GM12878 (cell line): ENCODE measurements around the gene CHD9. TPM values are rescaled to one million over a fixed set of nuclear protein-coding genes. Genes with fewer than 3 reads are reported as not detected.
A peak's percentile ranks its signal among the peaks of the same experiment; 100 is the strongest.

Experiments
- BCL11A ChIP-seq: IDR thresholded peaks from 2 replicates; pipeline ENCODE4 v1.6.1; 2011; ENCODE audit warnings: low read depth, low read length
- CBFB ChIP-seq: IDR thresholded peaks from 2 replicates; pipeline ENCODE4 v1.6.1; 2016; ENCODE audit warnings: antibody characterized with exemption, low read depth
- CUX1 ChIP-seq: IDR thresholded peaks from 2 replicates; pipeline ENCODE4 v1.6.1; 2012; ENCODE audit warnings: improper control_type of control experiment, low read depth, low read length; ENCODE audit not compliant: insufficient replicate concordance
- E2F4 ChIP-seq: IDR thresholded peaks from 2 replicates; pipeline ENCODE4 v1.6.1; 2012; ENCODE audit warnings: low read depth, low read length, improper control_type of control experiment
- EP300 ChIP-seq, 2 experiments: fragments of 150-350 bp in 1 of 2; IDR thresholded peaks; 2 replicates each; pipeline ENCODE4 v1.6.1; 2011 to 2012; ENCODE audit warnings: low read depth in 2 of 2, low read length in 2 of 2, borderline replicate concordance in 1 of 2, improper control_type of control experiment in 1 of 2, inconsistent platforms in 1 of 2; ENCODE audit not compliant: control insufficient read depth in 1 of 2
- HDAC6 ChIP-seq: fragments of 200-600 bp; sonication (generic); IDR thresholded peaks from one replicate; pipeline ENCODE4 v1.8.0; 2017; ENCODE audit warnings: antibody characterized with exemption; ENCODE audit not compliant: unreplicated experiment
- HDGF ChIP-seq: fragments of 450-650 bp; IDR thresholded peaks from 2 replicates; pipeline ENCODE4 v1.6.1; 2016; ENCODE audit warnings: antibody characterized with exemption
- JUNB ChIP-seq: IDR thresholded peaks from 2 replicates; pipeline ENCODE4 v1.6.1; 2016; ENCODE audit warnings: antibody characterized with exemption, mild to moderate bottlenecking
- LARP7 ChIP-seq: fragments of 450-650 bp; IDR thresholded peaks from 2 replicates; pipeline ENCODE4 v1.6.1; 2017; ENCODE audit warnings: mild to moderate bottlenecking
- MTA2 ChIP-seq: fragments of 450-650 bp; IDR thresholded peaks from 2 replicates; pipeline ENCODE4 v1.6.1; 2016; ENCODE audit warnings: low read depth, mild to moderate bottlenecking, moderate library complexity
- MYB ChIP-seq: fragments of 150-350 bp; IDR thresholded peaks from 2 replicates; pipeline ENCODE4 v1.6.1; 2014; ENCODE audit warnings: mild to moderate bottlenecking, low read depth, low read length, borderline replicate concordance
- NFIC ChIP-seq: IDR thresholded peaks from 2 replicates; pipeline ENCODE4 v1.6.1; 2012; ENCODE audit warnings: low read depth, mild to moderate bottlenecking, inconsistent platforms, low read length, moderate library complexity
- NFXL1 ChIP-seq: fragments of 450-650 bp; IDR thresholded peaks from 2 replicates; pipeline ENCODE4 v1.6.1; 2017; ENCODE audit warnings: antibody characterized with exemption, mild to moderate bottlenecking, borderline replicate concordance
- NFYB ChIP-seq: IDR thresholded peaks from 2 replicates; pipeline ENCODE4 v1.6.1; 2011; ENCODE audit warnings: low read depth, mild to moderate bottlenecking, low read length, improper control_type of control experiment, moderate library complexity; ENCODE audit not compliant: insufficient read depth
- NR2C1 ChIP-seq: fragments of 450-650 bp; IDR thresholded peaks from 2 replicates; pipeline ENCODE4 v1.6.1; 2017; ENCODE audit warnings: antibody characterized with exemption, mild to moderate bottlenecking, moderate library complexity
- PKNOX1 ChIP-seq: fragments of 450-650 bp; IDR thresholded peaks from 2 replicates; pipeline ENCODE4 v1.6.1; 2016; ENCODE audit warnings: mild to moderate bottlenecking
- RAD51 ChIP-seq: fragments of 450-650 bp; IDR thresholded peaks from 2 replicates; pipeline ENCODE4 v1.6.1; 2016; ENCODE audit warnings: moderate library complexity, mild to moderate bottlenecking, inconsistent platforms
- SPI1 ChIP-seq: IDR thresholded peaks from 2 replicates; pipeline ENCODE4 v1.6.1; 2011; ENCODE audit warnings: low read depth, mild to moderate bottlenecking, low read length, moderate library complexity, borderline replicate concordance; ENCODE audit not compliant: insufficient read depth
- YY1 ChIP-seq: IDR thresholded peaks from 2 replicates; pipeline ENCODE4 v1.6.1; 2011; ENCODE audit warnings: low read depth, mild to moderate bottlenecking, low read length
- ZBED1 ChIP-seq: IDR thresholded peaks from 2 replicates; pipeline ENCODE4 v1.6.1; 2016; ENCODE audit warnings: borderline replicate concordance
- ZNF384 ChIP-seq: IDR thresholded peaks from 2 replicates; pipeline ENCODE4 v1.6.1; 2012; ENCODE audit warnings: low read depth, mild to moderate bottlenecking, low read length, improper control_type of control experiment, borderline replicate concordance
- ZNF622 ChIP-seq: fragments of 450-650 bp; IDR thresholded peaks from 2 replicates; pipeline ENCODE4 v1.6.1; 2017; ENCODE audit warnings: mild to moderate bottlenecking, inconsistent platforms
- polyA plus RNA-seq, 11 experiments: library from polyadenylated mRNA; depleted of rRNA in 4 of 11; unstranded in 6 of 11; stranded (reverse) in 5 of 11; fragments of >200 nt; fragmentation: Nextera tagmentation in 4 of 11; fragmentation: Illumina TruSeq in 1 of 11; extraction: Ambion mirVana in 4 of 11; extraction: Trizol in 1 of 11; gene quantifications; 1 replicate in 1 of 11; 2 replicates in 10 of 11; pipeline versions ENCODE4 v1.2.1 to v1.2.3, GENCODE V29; 2011 to 2016; ENCODE audit warnings: inconsistent platforms in 2 of 11, missing spikeins in 2 of 11, low read depth in 1 of 11
- total RNA-seq, 4 experiments: library from RNA; depleted of rRNA in 3 of 4; stranded (reverse); fragments of >200 nt in 3 of 4; fragmentation: Illumina TruSeq in 1 of 4; extraction: Trizol in 1 of 4; gene quantifications; 2 replicates each; pipeline versions ENCODE4 v1.2.1 to v1.2.3, GENCODE V29; 2013 to 2021

The CHD9 gene
- total and polyA plus RNA-seq, 10 of the 15 experiments (the other 5 are each of a cell fraction or from before 2014, with no cell fraction given) = 29.2 to 95.7 (median 54.3) TPM

- TF ChIP-seq ZBED1 (no peak), E2F4 (no peak), CUX1 (no peak), PKNOX1 (no peak), YY1 (peak; percentile 74), HDGF (0 out of 2 replicates have a peak, but pooled peaks have one; percentile 11), EP300 (IDR thresholded peaks at IDR 0.05; ENCODE audit: borderline replicate concordance in 1 of 2, control insufficient read depth in 1 of 2, low read depth in 2 of 2, low read length in 2 of 2) (0 out of 4 replicates have a peak, but pooled peaks of 1 of the 2 experiments have one; percentile 23), NFIC (no peak), LARP7 (peak; percentile 86), JUNB (no peak), SPI1 (0 out of 2 replicates have a peak, but pooled peaks have one; percentile 17), BCL11A (no peak), MYB (no peak), ZNF622 (no peak), CBFB (peak; percentile 60), MTA2 (0 out of 2 replicates have a peak, but pooled peaks have one; percentile 28), NFXL1 (no peak), ZNF384 (no peak), NR2C1 (no peak), HDAC6 (no peak), NFYB (no peak), RAD51 (no peak)
- TF ChIP-seq, all 136 proteins: peak for 46
These were observed at the start of gene CHD9 (continued) for GRCh38 chr16:53054670-53055485.
